ENCODE measurements around the gene CCDC18. TPM values are rescaled to one million over a fixed set of nuclear protein-coding genes. Genes with fewer than 3 reads are reported as not detected.
"Not testable (repeated sequence)": the region's sequence is repeated elsewhere in the genome, so short reads cannot be mapped to it uniquely, and the experiment has no call there.

Gene CCDC18
- polyA plus RNA-seq, 3 donors: 2.8 to 5.9 (median 4.4) TPM

DNA sequence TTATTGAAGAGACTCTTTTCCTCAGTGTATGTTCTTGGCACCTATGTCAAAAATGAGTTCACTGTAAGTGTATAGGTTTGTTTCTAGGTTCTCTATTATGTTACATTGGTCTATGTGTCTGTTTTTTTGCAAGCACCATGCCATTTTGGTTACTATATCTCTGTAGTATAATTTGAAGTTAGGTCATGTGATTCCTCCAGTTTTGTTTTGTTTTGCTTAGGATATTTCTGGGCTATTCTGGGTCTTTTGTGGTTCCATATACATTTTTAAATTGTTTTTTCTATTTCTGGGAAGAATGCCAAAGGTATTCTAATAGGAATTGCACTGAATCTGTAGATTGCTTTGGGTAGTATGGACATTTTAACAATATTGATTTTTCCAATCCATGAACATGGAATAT, 13.5 kb upstream of the CCDC18 start:
- Histone ChIP-seq H3K36me3 (replicated peaks in 1 of 2; ENCODE audit: control insufficient read depth in 1 of 2, insufficient read depth in 2 of 2, low read length in 2 of 2) (peaks cover 0 to 5% of the 10 kb centered on the region in 2 donors), H3K9me3 (replicated peaks in 1 of 2; ENCODE audit: control insufficient read depth in 1 of 2, insufficient read depth in 1 of 2, low read length in 2 of 2) (peaks cover 0 to 9% of the 10 kb centered on the region in 2 donors), H3K79me2 (ENCODE audit: insufficient read depth, low read length) (peaks cover 100% of the 10 kb centered on the region), H3K4me1 (ENCODE audit: control insufficient read depth in 1 of 2, insufficient read depth in 2 of 2, low read length in 2 of 2) (peaks cover 12 to 21% of the 10 kb centered on the region in 2 donors), H3K4me2 (replicated peaks; ENCODE audit: extremely low read depth, low read length, poor library complexity, severe bottlenecking) (no peak overlapping the region), H4K20me1 (ENCODE audit: insufficient read depth, low read length) (peaks cover 99% of the 10 kb centered on the region), H3K4me3 (replicated peaks in 1 of 3; ENCODE audit: low read depth in 2 of 3, low read length in 3 of 3) (no peak overlapping the region), H3K27ac (ENCODE audit: low read depth in 1 of 2, low read length in 2 of 2) (no peak overlapping the region), H3K9ac (ENCODE audit: insufficient read depth, low read length, poor library complexity, severe bottlenecking) (no peak overlapping the region), H3K27me3 (ENCODE audit: control insufficient read depth in 2 of 2, insufficient read depth in 2 of 2, low read length in 2 of 2) (no peaks in the 10 kb centered on the region), H2AFZ (ENCODE audit: insufficient read depth, low read depth, low read length, poor library complexity, severe bottlenecking) (no peak overlapping the region)
- H3K4me3 Mint-ChIP-seq: no peak overlapping the region
- H3K36me3 Mint-ChIP-seq: peaks cover 27 to 59% of the 10 kb centered on the region in 2 donors
- peaks cover 27% of the 10 kb centered on the region for H3K4me1 Mint-ChIP-seq
- H3K27me3 Mint-ChIP-seq (ENCODE audit: low read depth in 3 of 3): peaks cover 0 to 1% (median 0%) of the 10 kb centered on the region in 3 donors
- H3K9me3 Mint-ChIP-seq: peaks cover 5 to 10% (median 6%) of the 10 kb centered on the region in 7 donors
- DNase-seq: no peak
- no peak overlapping the region for H3K27ac Mint-ChIP-seq
- TF ChIP-seq, protein P1, sequence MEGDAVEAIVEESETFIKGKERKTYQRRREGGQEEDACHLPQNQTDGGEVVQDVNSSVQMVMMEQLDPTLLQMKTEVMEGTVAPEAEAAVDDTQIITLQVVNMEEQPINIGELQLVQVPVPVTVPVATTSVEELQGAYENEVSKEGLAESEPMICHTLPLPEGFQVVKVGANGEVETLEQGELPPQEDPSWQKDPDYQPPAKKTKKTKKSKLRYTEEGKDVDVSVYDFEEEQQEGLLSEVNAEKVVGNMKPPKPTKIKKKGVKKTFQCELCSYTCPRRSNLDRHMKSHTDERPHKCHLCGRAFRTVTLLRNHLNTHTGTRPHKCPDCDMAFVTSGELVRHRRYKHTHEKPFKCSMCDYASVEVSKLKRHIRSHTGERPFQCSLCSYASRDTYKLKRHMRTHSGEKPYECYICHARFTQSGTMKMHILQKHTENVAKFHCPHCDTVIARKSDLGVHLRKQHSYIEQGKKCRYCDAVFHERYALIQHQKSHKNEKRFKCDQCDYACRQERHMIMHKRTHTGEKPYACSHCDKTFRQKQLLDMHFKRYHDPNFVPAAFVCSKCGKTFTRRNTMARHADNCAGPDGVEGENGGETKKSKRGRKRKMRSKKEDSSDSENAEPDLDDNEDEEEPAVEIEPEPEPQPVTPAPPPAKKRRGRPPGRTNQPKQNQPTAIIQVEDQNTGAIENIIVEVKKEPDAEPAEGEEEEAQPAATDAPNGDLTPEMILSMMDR (IDR thresholded peaks at IDR 0.05): no peak
- intact Hi-C loops (cut with micrococcal nuclease): no loop called here

DNA sequence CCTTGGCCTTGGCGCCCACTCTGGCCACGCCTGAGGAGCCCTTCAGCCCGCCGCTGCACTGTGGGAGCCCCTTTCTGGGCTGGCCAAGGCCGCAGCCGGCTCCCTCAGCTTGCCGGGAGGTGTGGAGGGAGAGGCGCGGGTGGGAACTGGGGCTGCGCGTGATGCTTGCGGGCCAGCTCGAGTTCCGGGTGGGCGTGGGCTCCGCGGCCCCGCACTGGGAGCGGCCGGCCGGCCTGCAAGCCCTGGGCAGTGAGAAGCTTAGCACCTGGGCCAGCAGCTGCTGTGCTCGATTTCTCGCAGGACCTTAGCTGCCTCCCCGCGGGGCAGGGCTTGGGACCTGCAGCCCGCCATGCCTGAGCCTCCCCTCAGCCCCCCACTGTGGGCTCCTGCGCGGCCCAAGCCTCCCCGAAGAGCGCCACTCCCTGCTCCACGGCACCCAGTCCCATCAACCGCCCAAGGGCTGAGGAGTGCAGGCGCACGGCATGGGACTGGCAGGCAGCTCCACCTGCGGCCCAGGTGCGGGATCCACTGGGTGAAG, 10.3 kb upstream of the CCDC18 start:
- H3K27ac ChIP-seq (ENCODE audit: low read depth in 1 of 2, low read length in 2 of 2); DNase-seq; H3K36me3 ChIP-seq (replicated peaks in 1 of 2; ENCODE audit: control insufficient read depth in 1 of 2, insufficient read depth in 2 of 2, low read length in 2 of 2); H3K9ac ChIP-seq (ENCODE audit: insufficient read depth, low read length, poor library complexity, severe bottlenecking); H3K4me2 ChIP-seq (replicated peaks; ENCODE audit: extremely low read depth, low read length, poor library complexity, severe bottlenecking); H3K4me3 Mint-ChIP-seq; H3K4me3 ChIP-seq (replicated peaks in 1 of 3; ENCODE audit: low read depth in 2 of 3, low read length in 3 of 3); H3K27me3 Mint-ChIP-seq (ENCODE audit: low read depth in 3 of 3); intact Hi-C loops (cut with micrococcal nuclease); H3K27me3 ChIP-seq (ENCODE audit: control insufficient read depth in 2 of 2, insufficient read depth in 2 of 2, low read length in 2 of 2); H3K27ac Mint-ChIP-seq; H2AFZ ChIP-seq (ENCODE audit: insufficient read depth, low read depth, low read length, poor library complexity, severe bottlenecking); H3K9me3 ChIP-seq (replicated peaks in 1 of 2; ENCODE audit: control insufficient read depth in 1 of 2, insufficient read depth in 1 of 2, low read length in 2 of 2): not testable (repeated sequence)
- H3K36me3 Mint-ChIP-seq: peaks cover 25 to 58% of the 10 kb centered on the region in 2 donors
- 100% methylated on average over 32 of the region's 36 CpGs for WGBS (ENCODE audit: insufficient coverage)
- Histone ChIP-seq H4K20me1 (ENCODE audit: insufficient read depth, low read length) (peaks cover 99% of the 10 kb centered on the region), H3K4me1 (ENCODE audit: control insufficient read depth in 1 of 2, insufficient read depth in 2 of 2, low read length in 2 of 2) (peaks cover 12 to 22% of the 10 kb centered on the region in 2 donors), H3K79me2 (ENCODE audit: insufficient read depth, low read length) (peaks cover 100% of the 10 kb centered on the region)
- peaks cover 40% of the 10 kb centered on the region for H3K4me1 Mint-ChIP-seq
- H3K9me3 Mint-ChIP-seq: peaks cover 5 to 10% (median 6%) of the 10 kb centered on the region in 7 donors
